Suprapubic skin (tissue), 4 donors: ENCODE measurements around the gene TALDO1. TPM values are rescaled to one million over a fixed set of nuclear protein-coding genes. Genes with fewer than 3 reads are reported as not detected.

Experiments
- DNase-seq, 2 donors: peaks; one replicate each; pipeline ENCODE4 v3.0.0-alpha.2; 2019; ENCODE audit warnings: low spot score in 2 of 2
- H3K27ac ChIP-seq: fragments of 200-600 bp; sonication (generic); one replicate; pipeline ENCODE4 v1.5.1; 2019
- H3K27me3 ChIP-seq: fragments of 200-600 bp; sonication (generic); one replicate; pipeline ENCODE4 v1.5.1; 2019
- H3K36me3 ChIP-seq: fragments of 200-600 bp; sonication (generic); one replicate; pipeline ENCODE4 v1.5.1; 2019
- H3K4me1 ChIP-seq: fragments of 200-600 bp; sonication (generic); one replicate; pipeline ENCODE4 v1.5.1; 2019
- H3K4me3 ChIP-seq: fragments of 200-600 bp; sonication (generic); one replicate; pipeline ENCODE4 v1.5.1; 2019; ENCODE audit warnings: mild to moderate bottlenecking
- H3K9me3 ChIP-seq: fragments of 200-600 bp; sonication (generic); one replicate; pipeline ENCODE4 v1.5.1; 2019
- CTCF ChIP-seq, 2 donors: fragments of 200-600 bp in 1 of 2; fragments of 450-650 bp in 1 of 2; sonication (generic) in 1 of 2; IDR thresholded peaks; one replicate each; pipeline ENCODE4 v1.5.1; 2016 to 2019; ENCODE audit warnings: antibody characterized with exemption in 2 of 2, mild to moderate bottlenecking in 1 of 2, moderate library complexity in 1 of 2
- EP300 ChIP-seq: sonication (generic); formaldehyde crosslinking; IDR thresholded peaks from one replicate; pipeline ENCODE4 v1.6.1; 2017; ENCODE audit warnings: antibody characterized with exemption
- POLR2A ChIP-seq, 2 donors: fragments of 450-650 bp; IDR thresholded peaks; one replicate each; pipeline ENCODE4 v1.6.1; 2017; ENCODE audit warnings: antibody characterized with exemption in 2 of 2, mild to moderate bottlenecking in 2 of 2, moderate library complexity in 2 of 2
- POLR2AphosphoS5 ChIP-seq, 3 donors: sonication (generic); formaldehyde crosslinking; IDR thresholded peaks; one replicate each; pipeline ENCODE4 v1.6.1; 2017; ENCODE audit warnings: antibody characterized with exemption in 3 of 3
- WGBS: methylation state at CpG from one replicate; pipeline ENCODE4 v1.1.5; 2018; 5-methylcytosine and 5-hydroxymethylcytosine counted together
- total RNA-seq, 4 donors: library from RNA; depleted of rRNA; stranded (reverse); fragments of >200 nt; gene quantifications; one replicate each; pipeline ENCODE4 v1.1.0, GENCODE V29; 2016

TALDO1 gene
- total RNA-seq, 4 donors from 2014 or later, result 107 to 197 (median 179) TPM

GRCh38 chr11:770642-771616, 23.7 kb downstream of the TALDO1 start:
- no peak overlapping the region for H3K4me3 ChIP-seq
- H3K27ac ChIP-seq, result no peak overlapping the region
- H3K36me3 ChIP-seq, result peaks cover 61% of the 10 kb centered on the region
- peak in 1 of 2 donors; percentile 69 for DNase-seq
- no peaks in the 10 kb centered on the region for H3K9me3 ChIP-seq
- TF ChIP-seq CTCF (IDR thresholded peaks at IDR 0.05) (no peak), POLR2A (IDR thresholded peaks at IDR 0.05) (no peak), POLR2AphosphoS5 (IDR thresholded peaks at IDR 0.05) (no peak), EP300 (no peak)
- 87% methylated on average over 30 of the region's 32 CpGs for whole genome bisulfite sequencing
- H3K27me3 ChIP-seq, result no peaks in the 10 kb centered on the region
- H3K4me1 ChIP-seq, result peaks cover 13% of the 10 kb centered on the region

- 100% methylated on average over 1 of the region's 15 CpGs for WGBS
- Histone ChIP-seq H3K27me3 (no peaks in the 10 kb centered on the region), H3K9me3 (no peaks in the 10 kb centered on the region), H3K27ac (no peak overlapping the region), H3K4me1 (peaks cover 21% of the 10 kb centered on the region), H3K36me3 (peaks cover 55% of the 10 kb centered on the region), H3K4me3 (no peak overlapping the region)
- DNase-seq, result no peak
- no peak for TF ChIP-seq CTCF (IDR thresholded peaks at IDR 0.05)
- no peak for TF ChIP-seq POLR2A (IDR thresholded peaks at IDR 0.05)
- no peak for TF ChIP-seq POLR2AphosphoS5 (IDR thresholded peaks at IDR 0.05)
- no peak for TF ChIP-seq EP300
Observed at GRCh38 chr11:771617-772204, 24.4 kb downstream of the TALDO1 start.

GRCh38 chr11:772429-773390, 25.4 kb downstream of the TALDO1 start:
- H3K4me3 ChIP-seq, result no peak overlapping the region
- H3K9me3 ChIP-seq, result no peaks in the 10 kb centered on the region
- TF ChIP-seq EP300 (no peak), POLR2A (IDR thresholded peaks at IDR 0.05) (no peak), POLR2AphosphoS5 (IDR thresholded peaks at IDR 0.05) (no peak), CTCF (IDR thresholded peaks at IDR 0.05) (no peak)
- 76% methylated on average over 5 of the region's 34 CpGs for WGBS
- peaks cover 45% of the 10 kb centered on the region for H3K36me3 ChIP-seq
- H3K4me1 ChIP-seq, result peaks cover 24% of the 10 kb centered on the region
- peak overlapping the region; percentile 22 for H3K27ac ChIP-seq
- H3K27me3 ChIP-seq, result no peaks in the 10 kb centered on the region
- DNase-seq, result peak in 1 of 2 donors; percentile 62

- no peaks in the 10 kb centered on the region for H3K27me3 ChIP-seq
- 90% methylated on average over 2 of the region's 5 CpGs for WGBS
- no peaks in the 10 kb centered on the region for H3K9me3 ChIP-seq
- TF ChIP-seq POLR2AphosphoS5 (IDR thresholded peaks at IDR 0.05) (no peak), CTCF (IDR thresholded peaks at IDR 0.05) (no peak), EP300 (no peak), POLR2A (IDR thresholded peaks at IDR 0.05) (no peak)
- peaks cover 45% of the 10 kb centered on the region for H3K36me3 ChIP-seq
- peak overlapping the region; percentile 8 for H3K27ac ChIP-seq
- DNase-seq, result peak in 1 of 2 donors; percentile 64
- peaks cover 30% of the 10 kb centered on the region for H3K4me1 ChIP-seq
- H3K4me3 ChIP-seq, result no peak overlapping the region
Observed at GRCh38 chr11:773425-773824, 26.2 kb downstream of the TALDO1 start.
